ENCODE results near the gene GIMAP4. TPM values are rescaled to one million over a fixed set of nuclear protein-coding genes. Genes with fewer than 3 reads are reported as not detected.
"Not testable (repeated sequence)": the region's sequence is repeated elsewhere in the genome, so short reads cannot be mapped to it uniquely, and the experiment has no call there.

Gene GIMAP4
- total RNA-seq (2012; rRNA removed) = not detected in 2 replicates

DNA sequence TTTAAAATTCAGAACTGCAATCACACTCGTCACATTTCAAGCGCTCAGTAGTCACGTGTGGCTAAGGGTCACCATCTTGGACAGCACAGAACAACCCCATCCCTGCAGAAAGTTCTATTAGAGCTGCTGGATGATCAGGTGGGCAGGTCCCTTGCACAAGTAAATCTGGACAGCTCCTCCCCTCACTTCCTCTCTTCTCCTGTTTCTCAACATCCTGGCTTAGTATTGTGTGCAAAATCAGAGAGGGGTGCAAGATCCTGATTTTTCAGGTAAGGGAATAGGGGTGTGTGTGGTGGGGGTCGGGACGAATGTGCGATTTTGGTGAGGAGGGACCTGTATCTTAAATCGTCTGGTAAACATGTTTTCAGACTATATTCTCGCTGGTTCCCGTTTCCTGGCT lies at the start of gene GIMAP4:
TSS of gene GIMAP4 (plus strand) at position 222 of the 400 bp plus-strand sequence. CDS start 2,512 bp downstream, outside the sequence.
- Histone ChIP-seq H3K9ac (ENCODE audit: low read depth, low read length) (no peak within 1 kb of the TSS), H3K9me3 (replicated peaks; ENCODE audit: low read length) (peaks cover 5% of the 10 kb centered on the region), H3K36me3 (ENCODE audit: insufficient read depth, low read length) (no peaks in the 10 kb centered on the region), H3K27me3 (ENCODE audit: control insufficient read depth, insufficient read depth, low read length) (no peaks in the 10 kb centered on the region), H3K4me3 (ENCODE audit: low read length) (no peak within 1 kb of the TSS), H3K4me2 (ENCODE audit: low read length) (no peak within 1 kb of the TSS), H3K4me1 (ENCODE audit: control insufficient read depth, insufficient read depth, low read length) (no peaks in the 10 kb centered on the region)

DNA sequence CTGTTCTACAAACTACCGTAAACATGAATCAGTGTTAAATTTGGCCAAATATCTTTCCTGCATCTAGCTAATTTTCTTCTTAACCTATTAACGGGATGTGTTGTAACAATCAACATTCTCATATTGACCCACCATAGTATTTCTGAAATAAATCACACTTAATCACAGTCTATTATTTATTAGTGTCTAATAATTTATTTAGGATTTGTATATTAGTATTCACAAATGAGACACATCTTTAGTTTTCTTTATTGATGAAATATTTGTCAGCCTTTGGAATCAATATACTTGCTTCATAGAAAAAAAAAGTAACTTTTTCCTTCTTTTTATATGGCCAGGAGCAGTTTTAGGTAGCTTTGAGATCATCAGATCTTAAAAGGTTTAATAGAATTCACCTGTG lies 47.9 kb upstream of the GIMAP4 start:
- Histone ChIP-seq H3K27me3 (ENCODE audit: control insufficient read depth, insufficient read depth, low read length) (no peaks in the 10 kb centered on the region), H3K4me1 (ENCODE audit: control insufficient read depth, insufficient read depth, low read length) (no peaks in the 10 kb centered on the region), H3K4me3 (ENCODE audit: low read length) (no peak overlapping the region), H3K4me2 (ENCODE audit: low read length) (no peak overlapping the region), H3K36me3 (ENCODE audit: insufficient read depth, low read length) (no peaks in the 10 kb centered on the region), H3K9me3 (replicated peaks; ENCODE audit: low read length) (no peaks in the 10 kb centered on the region), H3K9ac (ENCODE audit: low read depth, low read length) (no peak overlapping the region)

DNA sequence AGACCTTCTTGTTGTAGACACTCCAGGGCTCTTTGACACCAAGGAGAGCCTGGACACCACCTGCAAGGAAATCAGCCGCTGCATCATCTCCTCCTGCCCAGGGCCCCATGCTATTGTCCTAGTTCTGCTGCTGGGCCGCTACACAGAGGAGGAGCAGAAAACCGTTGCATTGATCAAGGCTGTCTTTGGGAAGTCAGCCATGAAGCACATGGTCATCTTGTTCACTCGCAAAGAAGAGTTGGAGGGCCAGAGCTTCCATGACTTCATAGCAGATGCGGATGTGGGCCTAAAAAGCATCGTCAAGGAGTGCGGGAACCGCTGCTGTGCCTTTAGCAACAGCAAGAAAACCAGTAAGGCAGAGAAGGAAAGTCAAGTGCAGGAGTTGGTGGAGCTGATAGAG lies 47.0 kb upstream of the GIMAP4 start:
- Histone ChIP-seq H3K4me1 (ENCODE audit: control insufficient read depth, insufficient read depth, low read length) (no peaks in the 10 kb centered on the region), H3K9me3 (replicated peaks; ENCODE audit: low read length) (no peaks in the 10 kb centered on the region)

DNA sequence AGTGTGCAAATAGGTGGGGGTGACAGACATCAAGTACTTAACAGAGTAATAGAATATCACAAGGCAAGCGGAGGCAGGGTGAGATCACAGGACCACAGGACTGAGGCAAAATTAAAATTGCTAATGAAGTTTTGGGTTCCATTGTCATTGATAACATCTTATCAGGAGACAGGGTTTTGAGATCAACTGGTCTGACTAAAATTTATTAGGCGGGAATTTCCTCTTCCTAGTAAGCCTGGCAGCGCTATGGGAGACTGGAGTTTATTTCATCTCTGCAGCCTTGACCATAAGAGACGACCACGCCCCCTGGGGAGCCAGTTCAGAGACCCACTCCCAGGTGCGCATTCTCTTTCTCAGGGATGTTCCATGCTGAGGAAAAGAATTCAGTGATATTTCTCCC lies 44.3 kb upstream of the GIMAP4 start:
- not testable (repeated sequence) for H3K4me1 ChIP-seq (ENCODE audit: control insufficient read depth, insufficient read depth, low read length); H3K36me3 ChIP-seq (ENCODE audit: insufficient read depth, low read length)

More for the DNA sequence above, 47.0 kb upstream of the GIMAP4 start:
- Histone ChIP-seq H3K4me3 (ENCODE audit: low read length) (no peak overlapping the region), H3K27me3 (ENCODE audit: control insufficient read depth, insufficient read depth, low read length) (no peaks in the 10 kb centered on the region), H3K9ac (ENCODE audit: low read depth, low read length) (no peak overlapping the region), H3K4me2 (ENCODE audit: low read length) (no peak overlapping the region), H3K36me3 (ENCODE audit: insufficient read depth, low read length) (no peaks in the 10 kb centered on the region)

DNA sequence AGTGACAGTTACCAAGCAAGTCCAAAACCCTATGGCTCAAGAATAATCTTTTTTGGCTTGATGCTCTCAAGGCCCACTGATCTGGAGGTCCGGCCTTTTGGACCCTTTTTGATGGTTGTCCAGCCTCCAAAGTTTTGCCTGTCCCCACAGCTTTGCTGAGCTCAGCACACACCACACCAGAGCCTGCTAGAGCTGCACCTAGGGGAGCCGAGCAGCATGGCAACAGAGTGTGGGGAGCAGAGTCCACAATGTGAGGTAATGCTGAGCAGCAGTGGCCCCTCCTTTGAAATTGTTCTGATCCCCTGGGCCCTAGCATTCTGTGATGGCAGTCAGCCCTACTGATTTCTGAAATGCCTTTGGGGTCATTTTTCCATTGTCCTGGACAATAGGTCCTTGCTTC lies 43.2 kb upstream of the GIMAP4 start:
- H3K4me3 ChIP-seq (ENCODE audit: low read length) = no peak overlapping the region
- no peaks in the 10 kb centered on the region for H3K9me3 ChIP-seq (replicated peaks; ENCODE audit: low read length)
- no peaks in the 10 kb centered on the region for H3K27me3 ChIP-seq (ENCODE audit: control insufficient read depth, insufficient read depth, low read length)
- no peaks in the 10 kb centered on the region for H3K4me1 ChIP-seq (ENCODE audit: control insufficient read depth, insufficient read depth, low read length)
- no peaks in the 10 kb centered on the region for H3K36me3 ChIP-seq (ENCODE audit: insufficient read depth, low read length)
- H3K9ac ChIP-seq (ENCODE audit: low read depth, low read length) = no peak overlapping the region
- no peak overlapping the region for H3K4me2 ChIP-seq (ENCODE audit: low read length)

More for the DNA sequence above, 44.3 kb upstream of the GIMAP4 start:
- not testable (repeated sequence) for H3K27me3 ChIP-seq (ENCODE audit: control insufficient read depth, insufficient read depth, low read length); H3K4me2 ChIP-seq (ENCODE audit: low read length); H3K9ac ChIP-seq (ENCODE audit: low read depth, low read length); H3K4me3 ChIP-seq (ENCODE audit: low read length); H3K9me3 ChIP-seq (replicated peaks; ENCODE audit: low read length)

DNA sequence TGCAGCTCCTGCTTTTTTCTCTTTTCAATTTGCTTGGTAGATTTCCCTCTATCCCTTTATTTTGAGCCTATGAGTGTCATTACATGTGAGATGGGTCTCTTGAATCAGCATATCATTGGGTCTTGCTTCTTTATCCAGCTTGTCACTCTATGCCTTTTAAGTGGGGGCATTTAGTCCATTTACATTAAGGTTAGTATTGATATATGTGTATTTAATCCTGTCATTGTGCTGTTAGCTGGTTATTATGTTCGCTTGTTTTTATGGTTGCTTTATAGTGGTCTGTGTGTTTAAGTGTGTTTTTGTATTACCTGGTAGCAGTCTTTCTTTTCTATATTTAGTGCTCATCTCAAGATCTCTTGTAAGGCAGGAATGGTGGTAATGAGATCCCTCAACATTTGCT lies 35.5 kb upstream of the GIMAP4 start:
- Histone ChIP-seq H3K4me1 (ENCODE audit: control insufficient read depth, insufficient read depth, low read length) (no peaks in the 10 kb centered on the region), H3K36me3 (ENCODE audit: insufficient read depth, low read length) (no peaks in the 10 kb centered on the region), H3K27me3 (ENCODE audit: control insufficient read depth, insufficient read depth, low read length) (no peaks in the 10 kb centered on the region), H3K4me3 (ENCODE audit: low read length) (no peak overlapping the region), H3K4me2 (ENCODE audit: low read length) (no peak overlapping the region), H3K9me3 (replicated peaks; ENCODE audit: low read length) (no peaks in the 10 kb centered on the region), H3K9ac (ENCODE audit: low read depth, low read length) (no peak overlapping the region)

DNA sequence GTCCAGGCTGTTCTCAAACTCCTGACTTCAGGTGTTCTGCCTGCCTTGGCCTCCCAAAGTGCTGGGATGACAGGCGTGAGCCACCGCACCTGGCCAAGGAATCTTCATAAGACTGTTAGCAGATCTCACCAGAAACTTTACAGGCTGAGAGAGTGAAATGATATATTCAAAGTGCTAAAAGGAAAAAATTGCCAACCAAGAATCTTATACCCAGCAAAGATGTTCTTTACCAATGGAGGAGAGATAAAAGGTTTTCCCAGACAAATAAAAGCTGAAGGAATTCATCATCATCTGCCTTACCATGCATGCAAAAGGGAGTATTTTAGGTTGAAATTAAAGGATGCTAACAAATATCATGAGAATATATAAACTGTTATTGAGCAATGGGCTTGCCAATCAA lies 28.9 kb upstream of the GIMAP4 start:
- no peaks in the 10 kb centered on the region for H3K27me3 ChIP-seq (ENCODE audit: control insufficient read depth, insufficient read depth, low read length)
- no peaks in the 10 kb centered on the region for H3K4me1 ChIP-seq (ENCODE audit: control insufficient read depth, insufficient read depth, low read length)
- H3K4me3 ChIP-seq (ENCODE audit: low read length) = no peak overlapping the region
- H3K9ac ChIP-seq (ENCODE audit: low read depth, low read length) = no peak overlapping the region
- H3K9me3 ChIP-seq (replicated peaks; ENCODE audit: low read length) = no peaks in the 10 kb centered on the region
- no peak overlapping the region for H3K4me2 ChIP-seq (ENCODE audit: low read length)
- no peaks in the 10 kb centered on the region for H3K36me3 ChIP-seq (ENCODE audit: insufficient read depth, low read length)

DNA sequence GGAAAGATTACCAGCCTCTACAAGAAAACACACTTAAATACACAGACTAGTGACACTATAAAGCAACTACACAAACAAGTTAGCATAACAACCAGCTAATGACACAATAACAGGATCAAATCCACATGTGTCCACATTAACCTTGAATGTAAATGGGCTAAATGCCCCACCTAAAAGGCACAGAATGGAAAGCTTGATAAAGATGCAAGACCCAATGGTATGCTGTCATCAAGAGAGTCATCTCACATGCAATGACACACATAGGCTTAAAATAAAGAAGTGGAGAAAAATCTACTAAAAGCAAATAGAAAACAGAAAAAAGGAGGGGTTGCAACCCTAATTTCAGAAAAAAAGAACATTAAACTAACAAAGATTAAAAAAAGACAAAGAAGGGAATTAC lies 14.0 kb upstream of the GIMAP4 start:
- no peaks in the 10 kb centered on the region for H3K36me3 ChIP-seq (ENCODE audit: insufficient read depth, low read length)
- no peaks in the 10 kb centered on the region for H3K4me1 ChIP-seq (ENCODE audit: control insufficient read depth, insufficient read depth, low read length)
- H3K27me3 ChIP-seq (ENCODE audit: control insufficient read depth, insufficient read depth, low read length) = no peaks in the 10 kb centered on the region
- H3K9ac ChIP-seq (ENCODE audit: low read depth, low read length) = no peak overlapping the region
- no peak overlapping the region for H3K4me3 ChIP-seq (ENCODE audit: low read length)
- H3K9me3 ChIP-seq (replicated peaks; ENCODE audit: low read length) = no peaks in the 10 kb centered on the region
- H3K4me2 ChIP-seq (ENCODE audit: low read length) = no peak overlapping the region

DNA sequence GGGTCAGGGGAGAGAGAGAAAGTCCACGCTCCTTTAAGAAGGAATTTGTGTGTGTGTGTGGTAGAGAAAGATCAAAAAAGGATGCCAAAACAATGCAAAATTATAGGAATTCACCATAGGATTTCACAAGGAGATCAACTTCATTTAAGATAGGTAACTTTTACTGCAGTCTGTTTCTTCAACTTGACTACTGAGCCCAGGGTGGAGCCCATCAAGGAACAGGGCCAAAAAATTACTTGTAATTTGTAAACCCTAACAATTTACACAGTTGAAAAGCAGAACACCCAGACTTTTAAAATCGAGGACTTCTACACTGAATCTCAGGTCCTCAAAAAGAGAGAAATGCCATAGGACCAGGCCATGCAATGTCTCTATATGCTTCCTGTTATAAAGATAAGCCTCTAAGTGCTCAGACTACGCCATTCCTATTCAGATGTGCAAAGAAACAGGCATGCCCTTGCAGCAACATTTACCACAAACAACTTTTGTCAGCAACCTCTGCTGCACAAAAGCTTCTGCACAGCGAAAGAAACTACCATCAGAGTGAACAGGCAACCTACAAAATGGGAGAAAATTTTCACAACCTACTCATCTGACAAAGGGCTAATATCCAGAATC lies 10.6 kb upstream of the GIMAP4 start:
- Histone ChIP-seq H3K4me2 (ENCODE audit: low read length) (no peak overlapping the region), H3K27me3 (ENCODE audit: control insufficient read depth, insufficient read depth, low read length) (no peaks in the 10 kb centered on the region), H3K9me3 (replicated peaks; ENCODE audit: low read length) (no peaks in the 10 kb centered on the region), H3K36me3 (ENCODE audit: insufficient read depth, low read length) (no peaks in the 10 kb centered on the region), H3K4me3 (ENCODE audit: low read length) (no peak overlapping the region), H3K9ac (ENCODE audit: low read depth, low read length) (no peak overlapping the region), H3K4me1 (ENCODE audit: control insufficient read depth, insufficient read depth, low read length) (no peaks in the 10 kb centered on the region)

DNA sequence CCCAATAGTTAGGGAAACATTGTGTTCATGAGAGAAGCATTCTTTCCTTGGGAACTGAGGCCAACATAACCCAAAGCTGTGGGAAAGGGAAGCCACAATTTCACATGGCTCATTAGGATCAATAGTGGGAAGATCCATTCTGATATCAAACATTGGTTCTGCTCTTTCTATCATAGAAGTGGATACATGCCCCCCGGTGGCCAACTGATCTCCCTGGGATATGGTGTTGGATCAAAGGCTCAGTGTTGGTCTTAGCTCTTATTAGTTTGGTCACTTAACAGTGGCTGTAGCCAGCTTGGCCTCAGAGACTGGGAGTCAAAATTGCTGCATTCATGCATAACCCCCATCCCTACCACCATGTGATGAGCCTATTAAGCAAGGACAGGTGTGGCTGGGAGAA lies 6.7 kb upstream of the GIMAP4 start:
- Histone ChIP-seq H3K4me2 (ENCODE audit: low read length) (no peak overlapping the region), H3K9ac (ENCODE audit: low read depth, low read length) (no peak overlapping the region)

DNA sequence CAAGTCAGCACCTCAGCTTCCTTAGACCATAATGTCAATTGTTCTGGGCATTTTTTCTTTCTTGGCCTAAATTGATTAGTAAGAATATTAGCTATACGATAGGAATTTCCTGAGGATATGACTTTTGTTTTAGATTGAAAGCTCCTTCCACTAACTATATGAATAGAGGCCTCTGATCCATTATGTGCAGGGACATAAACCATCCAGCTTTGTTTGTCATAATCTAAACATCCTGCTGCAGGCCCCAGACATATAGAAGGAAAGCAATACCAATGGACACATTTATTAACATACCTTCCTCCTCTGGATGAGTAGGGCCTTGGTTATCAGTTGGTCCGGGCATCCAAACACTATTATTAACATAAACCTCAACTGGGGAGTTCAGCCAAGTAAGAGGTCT lies 4.3 kb upstream of the GIMAP4 start:
- H3K36me3 ChIP-seq (ENCODE audit: insufficient read depth, low read length) = no peaks in the 10 kb centered on the region
- H3K4me1 ChIP-seq (ENCODE audit: control insufficient read depth, insufficient read depth, low read length) = no peaks in the 10 kb centered on the region
- no peak overlapping the region for H3K4me3 ChIP-seq (ENCODE audit: low read length)
- no peak overlapping the region for H3K4me2 ChIP-seq (ENCODE audit: low read length)
- H3K9me3 ChIP-seq (replicated peaks; ENCODE audit: low read length) = no peaks in the 10 kb centered on the region
- no peaks in the 10 kb centered on the region for H3K27me3 ChIP-seq (ENCODE audit: control insufficient read depth, insufficient read depth, low read length)
- no peak overlapping the region for H3K9ac ChIP-seq (ENCODE audit: low read depth, low read length)

More for the DNA sequence above, 6.7 kb upstream of the GIMAP4 start:
- no peaks in the 10 kb centered on the region for H3K27me3 ChIP-seq (ENCODE audit: control insufficient read depth, insufficient read depth, low read length)
- H3K9me3 ChIP-seq (replicated peaks; ENCODE audit: low read length) = no peaks in the 10 kb centered on the region
- no peaks in the 10 kb centered on the region for H3K4me1 ChIP-seq (ENCODE audit: control insufficient read depth, insufficient read depth, low read length)
- H3K4me3 ChIP-seq (ENCODE audit: low read length) = no peak overlapping the region
- H3K36me3 ChIP-seq (ENCODE audit: insufficient read depth, low read length) = no peaks in the 10 kb centered on the region

DNA sequence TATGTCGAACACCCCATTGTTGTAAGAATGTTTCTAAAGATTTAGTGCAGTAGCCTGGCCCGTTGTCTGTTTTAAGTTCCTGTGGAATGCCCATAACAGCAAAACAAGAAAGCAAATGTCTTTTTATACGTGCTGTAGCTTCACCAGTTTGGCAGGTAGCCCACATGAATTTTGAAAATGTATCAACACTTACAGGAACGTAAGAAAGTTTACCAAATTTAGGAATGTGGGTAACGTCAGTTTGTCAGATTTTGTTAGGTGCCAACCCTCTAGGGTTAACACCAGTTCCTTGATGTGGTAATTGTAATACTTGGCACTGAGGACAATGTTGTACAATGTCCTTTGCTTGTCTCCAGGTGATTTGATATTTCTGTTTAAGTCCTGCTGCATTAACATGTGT lies 3.2 kb upstream of the GIMAP4 start:
- H3K36me3 ChIP-seq (ENCODE audit: insufficient read depth, low read length) = no peaks in the 10 kb centered on the region
- H3K4me3 ChIP-seq (ENCODE audit: low read length) = no peak overlapping the region
- no peaks in the 10 kb centered on the region for H3K9me3 ChIP-seq (replicated peaks; ENCODE audit: low read length)
- no peaks in the 10 kb centered on the region for H3K27me3 ChIP-seq (ENCODE audit: control insufficient read depth, insufficient read depth, low read length)
- no peaks in the 10 kb centered on the region for H3K4me1 ChIP-seq (ENCODE audit: control insufficient read depth, insufficient read depth, low read length)
- H3K4me2 ChIP-seq (ENCODE audit: low read length) = no peak overlapping the region
- H3K9ac ChIP-seq (ENCODE audit: low read depth, low read length) = no peak overlapping the region
